ENCODE measurements around the gene ARHGAP26. TPM values are rescaled to one million over a fixed set of nuclear protein-coding genes. Genes with fewer than 3 reads are reported as not detected.

ARHGAP26 gene
- total and polyA plus RNA-seq, 2 donors = 15.1 to 16.2 TPM

DNA sequence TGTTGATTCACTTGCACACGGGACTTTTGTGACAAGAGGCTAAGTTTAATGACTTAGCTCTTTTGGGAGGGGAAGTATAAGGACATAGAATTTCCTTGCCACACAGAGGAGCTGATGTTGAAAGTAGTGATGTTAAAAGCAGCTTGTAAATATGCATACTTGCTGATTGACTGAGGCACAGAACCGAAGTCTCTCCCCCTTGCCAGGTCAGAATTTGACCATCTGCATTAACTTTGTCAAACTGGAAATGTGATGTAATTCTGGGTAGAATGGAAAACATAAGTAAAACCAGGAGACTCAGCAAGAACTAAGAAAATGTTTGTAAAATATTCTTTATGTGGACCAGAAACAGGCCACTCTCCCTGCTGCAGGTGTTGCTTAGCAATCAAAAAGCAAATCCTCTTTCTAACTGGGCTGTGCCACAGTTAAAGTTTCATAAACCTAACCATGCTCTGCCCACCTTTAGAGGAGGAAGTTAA is 349.2 kb downstream of the ARHGAP26 start:
- H3K4me1 ChIP-seq (ENCODE audit: control insufficient read depth in 2 of 2, insufficient read depth in 2 of 2, low read length in 2 of 2) = no peaks in the 10 kb centered on the region
- no peaks in the 10 kb centered on the region for H3K27me3 ChIP-seq (ENCODE audit: control insufficient read depth in 2 of 2, insufficient read depth in 1 of 2, low read length in 1 of 2)
- no peaks in the 10 kb centered on the region for H3K9me3 ChIP-seq (ENCODE audit: control insufficient read depth in 2 of 2, insufficient read depth in 1 of 2, low read length in 1 of 2)
- WGBS = 29% methylated on average over 2 of the region's 2 CpGs
- no peak for DNase-seq (ENCODE audit: low read depth in 6 of 9, low spot score in 9 of 9)
- no peak overlapping the region for H3K4me3 ChIP-seq (ENCODE audit: low read length in 2 of 2)
- no peaks in the 10 kb centered on the region for H3K36me3 ChIP-seq (ENCODE audit: control insufficient read depth in 2 of 2, insufficient read depth in 2 of 2, low read length in 1 of 2)
- H3K27ac ChIP-seq (ENCODE audit: low read depth in 1 of 2, low read length in 1 of 2) = no peak overlapping the region

DNA sequence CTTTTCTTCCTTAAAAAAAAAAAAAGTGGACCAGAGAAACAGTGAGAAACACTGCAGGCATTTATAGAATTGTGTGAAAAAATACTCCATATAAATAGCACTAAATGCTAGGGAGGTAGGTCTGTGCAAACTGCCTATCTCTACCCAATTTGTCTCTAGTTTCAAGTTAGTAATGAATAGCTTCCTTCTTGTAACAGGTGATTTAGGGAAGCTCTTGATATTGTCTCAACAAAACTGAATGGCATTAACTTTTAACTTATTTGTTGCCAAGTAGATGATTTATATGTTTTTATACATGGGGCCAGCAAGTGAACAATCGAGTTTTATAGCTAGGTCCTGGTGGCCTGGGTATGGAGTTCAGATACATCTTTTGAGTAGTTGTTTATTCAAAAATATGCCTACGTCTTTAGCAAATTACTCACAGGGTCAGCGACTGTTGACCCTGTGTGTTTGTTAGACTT is 349.7 kb downstream of the ARHGAP26 start:
- no peaks in the 10 kb centered on the region for H3K27me3 ChIP-seq (ENCODE audit: control insufficient read depth in 2 of 2, insufficient read depth in 1 of 2, low read length in 1 of 2)
- H3K4me1 ChIP-seq (ENCODE audit: control insufficient read depth in 2 of 2, insufficient read depth in 2 of 2, low read length in 2 of 2) = no peaks in the 10 kb centered on the region
- no peaks in the 10 kb centered on the region for H3K36me3 ChIP-seq (ENCODE audit: control insufficient read depth in 2 of 2, insufficient read depth in 2 of 2, low read length in 1 of 2)
- no peak overlapping the region for H3K4me3 ChIP-seq (ENCODE audit: low read length in 2 of 2)
- no peaks in the 10 kb centered on the region for H3K9me3 ChIP-seq (ENCODE audit: control insufficient read depth in 2 of 2, insufficient read depth in 1 of 2, low read length in 1 of 2)
- 98% methylated on average over 3 of the region's 3 CpGs for WGBS
- DNase-seq (ENCODE audit: low read depth in 6 of 9, low spot score in 9 of 9) = no peak
- H3K27ac ChIP-seq (ENCODE audit: low read depth in 1 of 2, low read length in 1 of 2) = no peak overlapping the region

DNA sequence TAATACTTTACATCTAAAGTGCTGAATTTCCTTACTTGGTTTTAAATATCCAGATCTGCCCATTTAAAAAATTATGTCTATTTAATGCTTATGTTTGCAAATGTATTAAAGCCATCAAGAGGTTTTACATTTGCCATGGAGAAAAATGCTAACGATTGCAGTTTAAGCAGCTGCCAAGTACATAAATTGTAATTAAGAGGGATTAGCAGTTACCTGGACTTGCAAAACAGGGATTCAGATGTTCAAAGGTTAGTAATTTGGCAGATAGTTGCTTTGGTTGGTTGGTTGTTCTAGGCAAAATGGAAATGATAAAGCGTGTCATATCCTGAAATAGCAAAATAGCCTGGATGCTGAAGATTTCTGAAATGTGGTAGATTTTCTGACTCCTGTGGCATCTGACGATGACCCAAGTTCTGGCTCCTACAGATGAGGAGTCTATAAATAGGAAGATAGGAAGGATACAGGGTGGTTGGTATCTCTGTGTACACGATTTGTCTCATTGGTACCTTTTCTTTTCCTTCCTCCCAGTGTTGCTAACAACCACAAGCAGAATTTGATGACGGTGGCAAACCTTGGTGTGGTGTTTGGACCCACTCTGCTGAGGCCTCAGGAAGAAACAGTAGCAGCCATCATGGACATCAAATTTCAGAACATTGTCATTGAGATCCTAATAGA is 350.4 kb downstream of the ARHGAP26 start:
- whole genome bisulfite sequencing = 91% methylated on average over 5 of the region's 5 CpGs
- H3K27ac ChIP-seq (ENCODE audit: low read depth in 1 of 2, low read length in 1 of 2) = no peak overlapping the region
- H3K27me3 ChIP-seq (ENCODE audit: control insufficient read depth in 2 of 2, insufficient read depth in 1 of 2, low read length in 1 of 2) = no peaks in the 10 kb centered on the region
- H3K4me3 ChIP-seq (ENCODE audit: low read length in 2 of 2) = no peak overlapping the region
- no peaks in the 10 kb centered on the region for H3K36me3 ChIP-seq (ENCODE audit: control insufficient read depth in 2 of 2, insufficient read depth in 2 of 2, low read length in 1 of 2)
- DNase-seq (ENCODE audit: low read depth in 6 of 9, low spot score in 9 of 9) = no peak
- no peaks in the 10 kb centered on the region for H3K4me1 ChIP-seq (ENCODE audit: control insufficient read depth in 2 of 2, insufficient read depth in 2 of 2, low read length in 2 of 2)
- no peaks in the 10 kb centered on the region for H3K9me3 ChIP-seq (ENCODE audit: control insufficient read depth in 2 of 2, insufficient read depth in 1 of 2, low read length in 1 of 2)

DNA sequence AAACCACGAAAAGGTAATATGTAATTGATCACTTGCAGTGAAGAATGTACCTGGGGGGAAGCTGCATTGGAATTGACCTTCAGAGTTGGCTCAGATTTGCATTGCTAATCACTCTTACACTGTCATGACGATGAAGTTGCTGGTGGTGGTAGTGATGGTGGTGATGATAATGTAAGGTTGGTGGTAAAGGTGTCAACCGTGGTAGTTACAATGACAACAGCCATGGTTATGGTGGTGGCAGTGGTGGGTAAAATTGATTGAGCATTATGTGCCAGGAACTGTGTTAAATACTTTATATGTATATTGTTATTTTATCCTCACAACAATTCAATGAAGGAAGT is 350.9 kb downstream of the ARHGAP26 start:
- H3K27me3 ChIP-seq (ENCODE audit: control insufficient read depth in 2 of 2, insufficient read depth in 1 of 2, low read length in 1 of 2) = no peaks in the 10 kb centered on the region
- no peaks in the 10 kb centered on the region for H3K36me3 ChIP-seq (ENCODE audit: control insufficient read depth in 2 of 2, insufficient read depth in 2 of 2, low read length in 1 of 2)
- WGBS = 83% methylated on average over 3 of the region's 3 CpGs
- no peak for DNase-seq (ENCODE audit: low read depth in 6 of 9, low spot score in 9 of 9)
- no peak overlapping the region for H3K27ac ChIP-seq (ENCODE audit: low read depth in 1 of 2, low read length in 1 of 2)
- H3K4me3 ChIP-seq (ENCODE audit: low read length in 2 of 2) = no peak overlapping the region
- no peaks in the 10 kb centered on the region for H3K9me3 ChIP-seq (ENCODE audit: control insufficient read depth in 2 of 2, insufficient read depth in 1 of 2, low read length in 1 of 2)
- no peaks in the 10 kb centered on the region for H3K4me1 ChIP-seq (ENCODE audit: control insufficient read depth in 2 of 2, insufficient read depth in 2 of 2, low read length in 2 of 2)

DNA sequence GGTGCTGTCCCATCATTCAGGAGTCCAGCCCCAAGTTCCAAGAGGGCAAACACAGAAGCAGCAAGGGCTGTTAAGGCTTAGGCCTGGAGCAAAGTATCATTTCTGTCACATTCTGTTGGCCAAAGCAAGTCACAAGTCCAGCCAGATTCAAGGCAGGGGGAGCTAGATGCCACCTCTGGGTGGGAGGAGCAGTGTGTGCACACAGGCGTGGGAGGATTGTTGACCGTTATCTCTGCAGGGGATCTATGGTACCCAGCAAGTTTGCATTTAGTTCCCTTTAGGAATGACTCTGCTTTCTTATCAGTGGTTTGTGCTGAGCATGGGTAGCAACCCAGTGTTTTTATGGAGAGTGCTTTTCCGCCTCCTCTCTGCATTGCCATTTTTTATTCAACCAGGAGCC is 354.4 kb downstream of the ARHGAP26 start:
- Histone ChIP-seq H3K9me3 (ENCODE audit: control insufficient read depth in 2 of 2, insufficient read depth in 1 of 2, low read length in 1 of 2) (no peaks in the 10 kb centered on the region), H3K27ac (ENCODE audit: low read depth in 1 of 2, low read length in 1 of 2) (no peak overlapping the region), H3K4me1 (ENCODE audit: control insufficient read depth in 2 of 2, insufficient read depth in 2 of 2, low read length in 2 of 2) (no peaks in the 10 kb centered on the region), H3K27me3 (ENCODE audit: control insufficient read depth in 2 of 2, insufficient read depth in 1 of 2, low read length in 1 of 2) (no peaks in the 10 kb centered on the region), H3K36me3 (ENCODE audit: control insufficient read depth in 2 of 2, insufficient read depth in 2 of 2, low read length in 1 of 2) (no peaks in the 10 kb centered on the region), H3K4me3 (ENCODE audit: low read length in 2 of 2) (no peak overlapping the region)
- WGBS = 76% methylated on average over 3 of the region's 3 CpGs
- DNase-seq (ENCODE audit: low read depth in 6 of 9, low spot score in 9 of 9) = no peak

DNA sequence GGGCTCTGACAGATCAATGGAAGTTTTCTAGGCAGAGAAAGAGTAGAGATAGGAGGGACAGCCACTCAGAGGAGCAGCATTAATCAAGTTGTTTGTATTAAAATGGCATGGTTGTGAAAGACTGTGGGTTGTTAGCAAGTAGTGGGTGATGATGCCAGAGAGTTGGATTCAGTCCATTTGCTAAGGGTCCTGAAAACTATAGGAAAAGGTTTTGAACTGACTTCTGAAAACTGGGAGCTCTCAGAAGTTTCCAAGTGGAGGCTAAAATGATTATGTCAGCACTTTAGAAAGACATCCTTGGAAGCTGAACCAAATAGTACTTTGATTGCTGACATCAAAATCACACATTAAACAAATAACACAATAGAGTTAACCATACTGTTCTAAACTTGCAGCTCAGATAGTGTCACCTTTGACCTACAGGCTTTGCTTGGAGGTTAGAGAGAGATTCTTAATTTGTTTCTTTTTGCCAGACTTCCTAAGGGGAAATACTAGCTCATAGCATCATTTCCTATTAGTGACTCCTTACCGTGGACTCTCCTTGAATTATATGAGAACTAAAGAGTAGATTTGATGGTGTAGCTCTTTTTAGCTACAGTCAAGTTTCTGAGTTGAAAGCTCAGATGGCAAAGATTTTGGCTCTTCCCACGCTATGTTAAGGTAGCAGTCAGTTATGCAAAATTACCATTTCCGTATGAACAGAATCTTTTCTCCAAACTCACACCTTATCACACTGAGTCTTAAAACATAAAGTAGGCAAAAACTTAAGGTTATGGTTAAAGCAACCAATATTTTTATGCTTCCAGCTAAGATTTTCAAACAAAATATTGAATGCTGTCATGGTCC is 356.2 kb downstream of the ARHGAP26 start:
- no peaks in the 10 kb centered on the region for H3K36me3 ChIP-seq (ENCODE audit: control insufficient read depth in 2 of 2, insufficient read depth in 2 of 2, low read length in 1 of 2)
- no peak overlapping the region for H3K4me3 ChIP-seq (ENCODE audit: low read length in 2 of 2)
- no peaks in the 10 kb centered on the region for H3K9me3 ChIP-seq (ENCODE audit: control insufficient read depth in 2 of 2, insufficient read depth in 1 of 2, low read length in 1 of 2)
- no peaks in the 10 kb centered on the region for H3K4me1 ChIP-seq (ENCODE audit: control insufficient read depth in 2 of 2, insufficient read depth in 2 of 2, low read length in 2 of 2)
- no peak overlapping the region for H3K27ac ChIP-seq (ENCODE audit: low read depth in 1 of 2, low read length in 1 of 2)
- 83% methylated on average over 3 of the region's 3 CpGs for WGBS
- H3K27me3 ChIP-seq (ENCODE audit: control insufficient read depth in 2 of 2, insufficient read depth in 1 of 2, low read length in 1 of 2) = no peaks in the 10 kb centered on the region
- no peak for DNase-seq (ENCODE audit: low read depth in 6 of 9, low spot score in 9 of 9)

DNA sequence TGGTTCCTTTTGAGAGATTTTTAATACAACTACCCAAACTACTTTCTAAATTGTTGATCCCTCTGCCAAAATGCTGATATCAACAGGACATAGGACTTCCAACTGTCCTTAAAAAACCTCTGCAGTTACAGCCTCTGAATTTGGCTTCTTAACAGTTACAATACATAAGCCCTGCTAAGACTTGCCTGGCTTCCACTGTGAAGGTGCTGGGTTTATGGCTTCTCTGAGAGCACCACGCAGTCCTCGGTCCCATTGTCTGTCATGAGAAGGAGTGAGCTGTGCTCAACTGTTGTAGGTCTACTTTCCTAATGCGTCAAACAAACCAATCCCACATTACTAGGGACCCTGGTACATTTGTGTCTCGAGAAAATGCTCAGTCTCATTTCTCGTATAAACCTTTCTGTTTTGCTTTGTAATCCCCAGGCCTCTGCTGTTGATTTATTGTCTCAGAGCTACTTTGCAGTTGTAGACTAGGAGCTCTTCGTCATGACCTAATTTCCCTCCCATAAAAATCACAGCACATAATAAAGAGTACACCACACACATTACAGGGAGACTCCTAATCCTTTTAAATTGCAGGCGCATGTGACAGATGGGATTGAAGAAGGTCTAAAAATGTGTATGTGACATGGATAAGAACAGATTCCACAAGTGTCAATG is 358.4 kb downstream of the ARHGAP26 start:
- DNase-seq (ENCODE audit: low read depth in 6 of 9, low spot score in 9 of 9) = no peak
- WGBS = 97% methylated on average over 7 of the region's 7 CpGs
- H3K9me3 ChIP-seq (ENCODE audit: control insufficient read depth in 2 of 2, insufficient read depth in 1 of 2, low read length in 1 of 2) = no peaks in the 10 kb centered on the region
- H3K4me3 ChIP-seq (ENCODE audit: low read length in 2 of 2) = no peak overlapping the region
- H3K27ac ChIP-seq (ENCODE audit: low read depth in 1 of 2, low read length in 1 of 2) = no peak overlapping the region
- H3K4me1 ChIP-seq (ENCODE audit: control insufficient read depth in 2 of 2, insufficient read depth in 2 of 2, low read length in 2 of 2) = no peaks in the 10 kb centered on the region
- no peaks in the 10 kb centered on the region for H3K27me3 ChIP-seq (ENCODE audit: control insufficient read depth in 2 of 2, insufficient read depth in 1 of 2, low read length in 1 of 2)
- H3K36me3 ChIP-seq (ENCODE audit: control insufficient read depth in 2 of 2, insufficient read depth in 2 of 2, low read length in 1 of 2) = no peaks in the 10 kb centered on the region

DNA sequence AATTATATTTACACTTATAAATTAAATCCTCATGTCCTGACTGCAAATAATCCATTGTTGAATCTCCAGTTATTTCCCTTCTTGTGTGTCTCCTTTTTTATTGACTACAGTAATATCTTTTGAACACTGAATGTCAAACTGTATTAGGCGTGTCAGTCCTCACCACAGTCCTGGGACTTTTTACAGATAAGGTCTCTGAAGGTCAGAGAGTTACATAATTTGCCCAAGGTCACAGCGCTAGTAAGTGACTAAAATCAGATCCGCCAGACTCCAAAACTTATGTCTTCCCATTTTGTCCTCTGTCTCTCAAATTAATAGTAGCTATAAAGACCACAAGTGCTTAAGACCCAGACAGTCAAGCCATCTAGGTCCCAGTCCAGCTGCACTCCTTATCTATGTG is 359.0 kb downstream of the ARHGAP26 start:
- no peak for DNase-seq (ENCODE audit: low read depth in 6 of 9, low spot score in 9 of 9)
- Histone ChIP-seq H3K9me3 (ENCODE audit: control insufficient read depth in 2 of 2, insufficient read depth in 1 of 2, low read length in 1 of 2) (no peaks in the 10 kb centered on the region), H3K27ac (ENCODE audit: low read depth in 1 of 2, low read length in 1 of 2) (no peak overlapping the region), H3K4me1 (ENCODE audit: control insufficient read depth in 2 of 2, insufficient read depth in 2 of 2, low read length in 2 of 2) (no peaks in the 10 kb centered on the region), H3K4me3 (ENCODE audit: low read length in 2 of 2) (no peak overlapping the region), H3K36me3 (ENCODE audit: control insufficient read depth in 2 of 2, insufficient read depth in 2 of 2, low read length in 1 of 2) (peaks cover 0 to 3% of the 10 kb centered on the region in 2 donors), H3K27me3 (ENCODE audit: control insufficient read depth in 2 of 2, insufficient read depth in 1 of 2, low read length in 1 of 2) (no peaks in the 10 kb centered on the region)
- 98% methylated on average over 3 of the region's 3 CpGs for WGBS
